ENCODE results near the gene F5. TPM values are rescaled to one million over a fixed set of nuclear protein-coding genes. Genes with fewer than 3 reads are reported as not detected.

The F5 gene
- total RNA-seq, 2 experiments from 2014 or later, result not detected

- Histone ChIP-seq H3K9me3 (ENCODE audit: low read length) (no peaks in the 10 kb centered on the region), H3K79me2 (ENCODE audit: insufficient read depth, low read depth, low read length) (no peaks in the 10 kb centered on the region), H4K20me1 (ENCODE audit: insufficient read depth, low read length) (no peaks in the 10 kb centered on the region), H3K4me2 (ENCODE audit: low read length) (no peak overlapping the region), H3K27ac (ENCODE audit: low read depth, low read length, poor library complexity, severe bottlenecking) (no peak overlapping the region), H3K4me1 (ENCODE audit: insufficient read depth, low read length, poor library complexity, severe bottlenecking) (no peaks in the 10 kb centered on the region), H3K36me3 (ENCODE audit: insufficient read depth, low read length) (no peaks in the 10 kb centered on the region), H2AFZ (ENCODE audit: low read length) (no peak overlapping the region), H3K4me3 (ENCODE audit: low read depth, low read length, poor library complexity, severe bottlenecking) (no peak overlapping the region), H3K9me2 (ENCODE audit: insufficient read depth, low read length) (no peaks in the 10 kb centered on the region)
- CTCF ChIA-PET (ENCODE audit: unreplicated experiment), result no interaction called here
- no TSS peak for BruUV-seq (replicated peaks)
- TF ChIP-seq EZH2phosphoT487 (IDR thresholded peaks at IDR 0.05; ENCODE audit: borderline replicate concordance, low read depth, low read length), result no peak
- DNase-seq (ENCODE audit: low spot score), result no peak
- POLR2A ChIA-PET, result no interaction called here
- intact Hi-C loops (cut with micrococcal nuclease; ENCODE audit: unreplicated experiment), result no loop called here
Observed at GRCh38 chr1:169604781-169605560, 18.7 kb upstream of the F5 start.

- Histone ChIP-seq H3K79me2 (ENCODE audit: insufficient read depth, low read depth, low read length) (no peaks in the 10 kb centered on the region), H3K36me3 (ENCODE audit: insufficient read depth, low read length) (no peaks in the 10 kb centered on the region), H3K9me3 (ENCODE audit: low read length) (no peaks in the 10 kb centered on the region), H3K4me3 (ENCODE audit: low read depth, low read length, poor library complexity, severe bottlenecking) (no peak overlapping the region), H3K4me2 (ENCODE audit: low read length) (no peak overlapping the region), H2AFZ (ENCODE audit: low read length) (no peak overlapping the region), H3K9me2 (ENCODE audit: insufficient read depth, low read length) (no peaks in the 10 kb centered on the region), H3K27ac (ENCODE audit: low read depth, low read length, poor library complexity, severe bottlenecking) (no peak overlapping the region), H4K20me1 (ENCODE audit: insufficient read depth, low read length) (no peaks in the 10 kb centered on the region), H3K4me1 (ENCODE audit: insufficient read depth, low read length, poor library complexity, severe bottlenecking) (no peaks in the 10 kb centered on the region)
- peak; percentile 43 for DNase-seq (ENCODE audit: low spot score)
- intact Hi-C loops (cut with micrococcal nuclease; ENCODE audit: unreplicated experiment), result loop anchor here (1.0 to 2.0 kb wide), 3 partner anchors 93 to 208 kb away; no protein-coding TSS in a partner anchor
- CTCF ChIA-PET (ENCODE audit: unreplicated experiment), result interaction anchor here (1.1 to 1.9 kb wide), 6 partner anchors 89 to 133 kb away, joined by 3 to 9 read pairs (median 3); no protein-coding TSS in a partner anchor
- TF ChIP-seq, protein P1, sequence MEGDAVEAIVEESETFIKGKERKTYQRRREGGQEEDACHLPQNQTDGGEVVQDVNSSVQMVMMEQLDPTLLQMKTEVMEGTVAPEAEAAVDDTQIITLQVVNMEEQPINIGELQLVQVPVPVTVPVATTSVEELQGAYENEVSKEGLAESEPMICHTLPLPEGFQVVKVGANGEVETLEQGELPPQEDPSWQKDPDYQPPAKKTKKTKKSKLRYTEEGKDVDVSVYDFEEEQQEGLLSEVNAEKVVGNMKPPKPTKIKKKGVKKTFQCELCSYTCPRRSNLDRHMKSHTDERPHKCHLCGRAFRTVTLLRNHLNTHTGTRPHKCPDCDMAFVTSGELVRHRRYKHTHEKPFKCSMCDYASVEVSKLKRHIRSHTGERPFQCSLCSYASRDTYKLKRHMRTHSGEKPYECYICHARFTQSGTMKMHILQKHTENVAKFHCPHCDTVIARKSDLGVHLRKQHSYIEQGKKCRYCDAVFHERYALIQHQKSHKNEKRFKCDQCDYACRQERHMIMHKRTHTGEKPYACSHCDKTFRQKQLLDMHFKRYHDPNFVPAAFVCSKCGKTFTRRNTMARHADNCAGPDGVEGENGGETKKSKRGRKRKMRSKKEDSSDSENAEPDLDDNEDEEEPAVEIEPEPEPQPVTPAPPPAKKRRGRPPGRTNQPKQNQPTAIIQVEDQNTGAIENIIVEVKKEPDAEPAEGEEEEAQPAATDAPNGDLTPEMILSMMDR (conservative IDR thresholded peaks at IDR 0.05; ENCODE audit: low read length), result peak; percentile 78
- no peak for TF ChIP-seq EZH2phosphoT487 (IDR thresholded peaks at IDR 0.05; ENCODE audit: borderline replicate concordance, low read depth, low read length)
- POLR2A ChIA-PET, result interaction anchor here (0.6 to 1.6 kb wide), 6 partner anchors 8 to 853 kb away, joined by 3 to 5 read pairs (median 4); partner anchors contain the start of gene METTL18
- BruUV-seq (replicated peaks), result no TSS peak
Observed at GRCh38 chr1:169601096-169601881, 15.0 kb upstream of the F5 start.

- TF ChIP-seq EZH2phosphoT487 (IDR thresholded peaks at IDR 0.05; ENCODE audit: borderline replicate concordance, low read depth, low read length), result no peak
- H3K79me2 ChIP-seq (ENCODE audit: insufficient read depth, low read depth, low read length), result no peaks in the 10 kb centered on the region
- no peak overlapping the region for H3K27ac ChIP-seq (ENCODE audit: low read depth, low read length, poor library complexity, severe bottlenecking)
- no peak for DNase-seq (ENCODE audit: low spot score)
- CTCF ChIA-PET (ENCODE audit: unreplicated experiment), result no interaction called here
- H2AFZ ChIP-seq (ENCODE audit: low read length), result no peak overlapping the region
- no TSS peak for BruUV-seq (replicated peaks)
- H3K4me1 ChIP-seq (ENCODE audit: insufficient read depth, low read length, poor library complexity, severe bottlenecking), result no peaks in the 10 kb centered on the region
- no peaks in the 10 kb centered on the region for H4K20me1 ChIP-seq (ENCODE audit: insufficient read depth, low read length)
- no peaks in the 10 kb centered on the region for H3K9me3 ChIP-seq (ENCODE audit: low read length)
- intact Hi-C loops (cut with micrococcal nuclease; ENCODE audit: unreplicated experiment), result no loop called here
- no peaks in the 10 kb centered on the region for H3K36me3 ChIP-seq (ENCODE audit: insufficient read depth, low read length)
- H3K4me3 ChIP-seq (ENCODE audit: low read depth, low read length, poor library complexity, severe bottlenecking), result no peak overlapping the region
- no peak overlapping the region for H3K4me2 ChIP-seq (ENCODE audit: low read length)
- POLR2A ChIA-PET, result interaction anchor here (1.0 kb wide), 1 partner anchor 12 kb away, joined by 4 read pairs; no protein-coding TSS in a partner anchor
- H3K9me2 ChIP-seq (ENCODE audit: insufficient read depth, low read length), result no peaks in the 10 kb centered on the region
Observed at GRCh38 chr1:169595764-169596711, 9.8 kb upstream of the F5 start.

Data from OCI-LY7 (cell line).